Spleen (tissue), 7 donors: Measurements from ENCODE around the gene IGSF23.
"Not testable (repeated sequence)": the region's sequence is repeated elsewhere in the genome, so short reads cannot be mapped to it uniquely, and the experiment has no call there.

ENCODE experiments used
- CTCF ChIP-seq, 11 experiments: fragments of 200-600 bp in 7 of 11; fragments of 450-650 bp in 4 of 11; sonication (generic) in 4 of 11; IDR thresholded peaks in 8 of 11; conservative IDR thresholded peaks in 3 of 11; 1 replicate in 7 of 11; 2 replicates in 4 of 11; pipeline versions ENCODE4 v1.4.0 to v1.8.0; 2016 to 2021; ENCODE audit warnings: antibody characterized with exemption in 11 of 11, inconsistent platforms in 4 of 11, mild to moderate bottlenecking in 1 of 11
- POLR2A ChIP-seq, 3 donors: fragments of 450-650 bp; IDR thresholded peaks; one replicate each; pipeline ENCODE4 v1.5.1; 2017; ENCODE audit warnings: antibody characterized with exemption in 3 of 3, mild to moderate bottlenecking in 1 of 3
- POLR2AphosphoS5 ChIP-seq, 3 donors: sonication (generic); formaldehyde crosslinking; IDR thresholded peaks; one replicate each; pipeline ENCODE4 v1.5.1; 2017; ENCODE audit warnings: antibody characterized with exemption in 3 of 3
- donor health status: DM: no; HTN: no; CAD: no; lungs with moderate emphysema.
- donor health status: DM: no; HTN: no; CAD: no.
- donor health status: DM: no; HTN: no; CAD: no.

DNA sequence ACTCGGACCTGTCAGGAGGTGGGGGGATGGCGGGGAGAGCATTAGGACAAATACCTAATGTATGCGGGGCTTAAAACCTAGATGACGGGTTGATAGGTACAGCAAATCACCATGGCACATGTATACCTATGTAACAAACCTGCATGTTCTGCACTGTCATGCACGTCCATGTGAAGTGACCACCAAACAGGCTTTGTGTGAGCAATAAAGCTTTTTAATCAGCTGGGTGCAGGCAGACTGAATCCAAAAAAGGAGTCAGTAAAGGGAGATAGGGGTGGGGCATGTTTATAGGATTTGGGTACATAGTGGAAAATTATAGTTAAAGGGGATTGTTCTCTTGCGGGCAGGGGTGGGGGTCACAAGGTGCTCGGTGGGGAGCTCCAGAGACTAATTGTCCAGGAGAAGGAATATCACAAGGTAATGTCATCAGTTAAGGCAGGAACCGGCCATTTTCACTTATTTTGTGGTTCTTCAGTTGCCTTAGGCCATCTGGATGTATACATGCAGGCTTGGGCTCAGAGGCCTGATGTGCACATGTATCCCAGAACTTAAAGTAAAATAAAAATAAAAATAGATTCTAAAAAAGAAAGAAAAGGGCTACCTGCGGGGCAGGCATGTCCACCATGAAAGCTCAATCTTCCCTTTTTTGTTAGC lies 21.9 kb upstream of the IGSF23 start:
- TF ChIP-seq CTCF (IDR thresholded peaks at IDR 0.05 in 8 of 11, conservative IDR thresholded peaks at IDR 0.05 in 3 of 11); POLR2A (IDR thresholded peaks at IDR 0.05); POLR2AphosphoS5 (IDR thresholded peaks at IDR 0.05): not testable (repeated sequence)
